ENCODE data around the gene UBE2E2.

The UBE2E2 gene

DNA sequence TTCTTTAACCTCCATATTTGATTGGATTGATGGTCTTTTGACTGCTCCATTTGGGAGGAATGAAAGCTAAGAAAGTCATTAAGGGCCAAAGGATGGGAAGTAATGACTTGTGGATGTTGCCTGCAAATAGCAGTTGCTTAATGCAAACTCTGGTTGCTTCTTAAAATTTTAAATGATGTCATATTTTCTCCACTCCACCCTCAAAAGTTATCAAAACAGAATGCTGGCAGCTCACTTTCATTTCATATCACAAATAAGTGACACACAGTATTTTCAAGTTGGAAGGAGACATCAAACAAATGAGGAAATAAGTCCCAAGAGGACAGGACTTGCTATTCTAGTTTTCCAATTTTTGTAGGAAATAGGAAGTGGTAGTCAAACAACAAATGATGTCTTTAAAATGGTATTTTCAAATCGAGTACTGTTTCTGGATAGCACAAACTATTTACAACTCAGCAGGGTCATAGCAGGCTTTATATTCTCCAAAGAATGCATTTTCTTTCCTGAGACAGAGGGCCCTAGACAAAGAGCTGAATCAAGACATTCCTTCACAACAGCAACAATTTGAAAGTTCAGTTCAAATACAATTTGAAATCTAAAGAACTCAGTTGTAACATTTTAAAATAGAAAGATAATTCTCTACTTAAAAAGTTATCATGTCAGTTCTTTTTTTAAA is 437.5 kb downstream of the UBE2E2 start:
- no peaks in the 10 kb centered on the region for H3K27me3 ChIP-seq (ENCODE audit: insufficient read depth, low read length)

More for the DNA sequence above, 437.5 kb downstream of the UBE2E2 start:
- Histone ChIP-seq H3K4me1 (ENCODE audit: insufficient read depth, low read length) (peaks cover 5% of the 10 kb centered on the region), H3K36me3 (ENCODE audit: insufficient read depth, low read length) (no peaks in the 10 kb centered on the region), H3K4me3 (ENCODE audit: low read length) (no peak overlapping the region), H3K9me3 (ENCODE audit: low read length) (peaks cover 5% of the 10 kb centered on the region), H2AFZ (ENCODE audit: low read depth, low read length) (no peak overlapping the region)

Measured in neuron (in vitro differentiated cells).